GM23338 (cell line): ENCODE results near the gene ZSCAN26.

Experiments
- EZH2 ChIP-seq: fragments of 200-600 bp; sonication (generic); IDR thresholded peaks from one replicate; pipeline ENCODE4 v1.8.0; 2017; ENCODE audit warnings: antibody characterized with exemption, mild to moderate bottlenecking, low read depth; ENCODE audit not compliant: unreplicated experiment
- TF ChIP-seq, protein P1 (sequence below), 2 experiments: fragments of 200-600 bp in 1 of 2; sonication (generic) in 1 of 2; conservative IDR thresholded peaks; 2 replicates each; pipeline versions ENCODE4 v1.5.1 to v1.6.1; 2016 to 2017; ENCODE audit warnings: antibody characterized with exemption in 2 of 2, low read depth in 2 of 2, mild to moderate bottlenecking in 2 of 2, moderate library complexity in 1 of 2
- TF ChIP-seq, protein P2 (sequence below): IDR thresholded peaks from one replicate; pipeline ENCODE4 v1.6.1; 2018; ENCODE audit warnings: antibody characterized with exemption; ENCODE audit not compliant: unreplicated experiment

DNA sequence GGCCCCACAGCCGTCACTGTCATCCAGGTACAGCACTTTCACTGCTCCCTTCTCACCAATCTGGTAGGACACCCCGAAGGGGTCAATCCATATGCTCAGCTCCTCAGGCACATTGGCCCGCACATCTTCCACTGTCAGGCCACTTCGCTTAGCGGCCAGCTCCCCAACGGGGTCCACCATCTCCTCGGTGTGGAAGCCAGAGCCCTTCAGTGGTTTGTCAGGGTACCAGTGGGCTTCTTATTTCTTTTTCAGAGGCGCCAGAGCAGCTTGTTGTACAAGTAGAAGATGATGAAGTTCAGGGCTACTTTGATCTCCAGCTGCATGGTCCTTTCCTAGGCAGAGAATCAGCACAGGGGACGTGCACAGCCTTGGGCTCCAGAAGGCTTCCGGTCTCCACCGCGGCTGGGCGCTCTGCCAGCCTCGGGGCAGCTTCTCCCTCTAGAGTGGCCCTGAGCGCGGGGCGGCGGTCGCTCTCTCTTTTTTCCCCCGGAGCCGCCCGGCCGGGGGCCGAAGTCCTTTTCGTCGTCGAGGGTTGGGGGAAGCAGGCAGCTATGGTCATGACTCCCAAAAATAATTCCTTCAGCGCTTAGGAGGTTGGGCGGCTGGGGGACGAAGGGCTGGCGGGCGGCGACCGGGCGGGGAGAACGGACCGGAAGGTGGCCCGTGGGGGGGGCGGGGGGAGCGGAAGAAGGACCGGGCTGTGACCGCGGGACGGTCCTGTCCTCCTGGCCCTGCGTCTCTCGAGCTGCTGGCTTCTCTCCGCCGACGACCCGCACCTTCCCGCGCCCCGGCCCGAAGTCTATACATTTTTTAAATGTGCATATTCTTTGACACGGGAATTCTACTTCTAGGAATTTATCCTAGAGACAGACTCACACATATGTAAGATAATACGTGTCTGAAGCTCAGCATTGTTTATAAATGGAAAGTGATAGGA, 48.4 kb upstream of the ZSCAN26 start:
- TF ChIP-seq EZH2: no peak
- TF ChIP-seq, protein P1, sequence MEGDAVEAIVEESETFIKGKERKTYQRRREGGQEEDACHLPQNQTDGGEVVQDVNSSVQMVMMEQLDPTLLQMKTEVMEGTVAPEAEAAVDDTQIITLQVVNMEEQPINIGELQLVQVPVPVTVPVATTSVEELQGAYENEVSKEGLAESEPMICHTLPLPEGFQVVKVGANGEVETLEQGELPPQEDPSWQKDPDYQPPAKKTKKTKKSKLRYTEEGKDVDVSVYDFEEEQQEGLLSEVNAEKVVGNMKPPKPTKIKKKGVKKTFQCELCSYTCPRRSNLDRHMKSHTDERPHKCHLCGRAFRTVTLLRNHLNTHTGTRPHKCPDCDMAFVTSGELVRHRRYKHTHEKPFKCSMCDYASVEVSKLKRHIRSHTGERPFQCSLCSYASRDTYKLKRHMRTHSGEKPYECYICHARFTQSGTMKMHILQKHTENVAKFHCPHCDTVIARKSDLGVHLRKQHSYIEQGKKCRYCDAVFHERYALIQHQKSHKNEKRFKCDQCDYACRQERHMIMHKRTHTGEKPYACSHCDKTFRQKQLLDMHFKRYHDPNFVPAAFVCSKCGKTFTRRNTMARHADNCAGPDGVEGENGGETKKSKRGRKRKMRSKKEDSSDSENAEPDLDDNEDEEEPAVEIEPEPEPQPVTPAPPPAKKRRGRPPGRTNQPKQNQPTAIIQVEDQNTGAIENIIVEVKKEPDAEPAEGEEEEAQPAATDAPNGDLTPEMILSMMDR (conservative IDR thresholded peaks at IDR 0.05; ENCODE audit: low read depth in 2 of 2): peak; percentile 13 to 25; a peak in 1 of 4 replicates
- TF ChIP-seq, protein P2, sequence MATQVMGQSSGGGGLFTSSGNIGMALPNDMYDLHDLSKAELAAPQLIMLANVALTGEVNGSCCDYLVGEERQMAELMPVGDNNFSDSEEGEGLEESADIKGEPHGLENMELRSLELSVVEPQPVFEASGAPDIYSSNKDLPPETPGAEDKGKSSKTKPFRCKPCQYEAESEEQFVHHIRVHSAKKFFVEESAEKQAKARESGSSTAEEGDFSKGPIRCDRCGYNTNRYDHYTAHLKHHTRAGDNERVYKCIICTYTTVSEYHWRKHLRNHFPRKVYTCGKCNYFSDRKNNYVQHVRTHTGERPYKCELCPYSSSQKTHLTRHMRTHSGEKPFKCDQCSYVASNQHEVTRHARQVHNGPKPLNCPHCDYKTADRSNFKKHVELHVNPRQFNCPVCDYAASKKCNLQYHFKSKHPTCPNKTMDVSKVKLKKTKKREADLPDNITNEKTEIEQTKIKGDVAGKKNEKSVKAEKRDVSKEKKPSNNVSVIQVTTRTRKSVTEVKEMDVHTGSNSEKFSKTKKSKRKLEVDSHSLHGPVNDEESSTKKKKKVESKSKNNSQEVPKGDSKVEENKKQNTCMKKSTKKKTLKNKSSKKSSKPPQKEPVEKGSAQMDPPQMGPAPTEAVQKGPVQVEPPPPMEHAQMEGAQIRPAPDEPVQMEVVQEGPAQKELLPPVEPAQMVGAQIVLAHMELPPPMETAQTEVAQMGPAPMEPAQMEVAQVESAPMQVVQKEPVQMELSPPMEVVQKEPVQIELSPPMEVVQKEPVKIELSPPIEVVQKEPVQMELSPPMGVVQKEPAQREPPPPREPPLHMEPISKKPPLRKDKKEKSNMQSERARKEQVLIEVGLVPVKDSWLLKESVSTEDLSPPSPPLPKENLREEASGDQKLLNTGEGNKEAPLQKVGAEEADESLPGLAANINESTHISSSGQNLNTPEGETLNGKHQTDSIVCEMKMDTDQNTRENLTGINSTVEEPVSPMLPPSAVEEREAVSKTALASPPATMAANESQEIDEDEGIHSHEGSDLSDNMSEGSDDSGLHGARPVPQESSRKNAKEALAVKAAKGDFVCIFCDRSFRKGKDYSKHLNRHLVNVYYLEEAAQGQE: no peak
